GM21786 (cell line): ENCODE results near the gene TIAM2.
"Not testable (repeated sequence)": the region's sequence is repeated elsewhere in the genome, so short reads cannot be mapped to it uniquely, and the experiment has no call there.

Experiments
- ATAC-seq: cut with Tn5 transposase; IDR thresholded peaks from one replicate; pipeline ENCODE4 v1.9.1; 2021; ENCODE audit not compliant: unreplicated experiment

The TIAM2 gene

GRCh38 chr6:154989448-154989847 lies 5.7 kb upstream of the TIAM2 start:
- no peak for ATAC-seq

- no peak for ATAC-seq
Measured at GRCh38 chr6:154991207-154991606, 3.9 kb upstream of the TIAM2 start.

DNA sequence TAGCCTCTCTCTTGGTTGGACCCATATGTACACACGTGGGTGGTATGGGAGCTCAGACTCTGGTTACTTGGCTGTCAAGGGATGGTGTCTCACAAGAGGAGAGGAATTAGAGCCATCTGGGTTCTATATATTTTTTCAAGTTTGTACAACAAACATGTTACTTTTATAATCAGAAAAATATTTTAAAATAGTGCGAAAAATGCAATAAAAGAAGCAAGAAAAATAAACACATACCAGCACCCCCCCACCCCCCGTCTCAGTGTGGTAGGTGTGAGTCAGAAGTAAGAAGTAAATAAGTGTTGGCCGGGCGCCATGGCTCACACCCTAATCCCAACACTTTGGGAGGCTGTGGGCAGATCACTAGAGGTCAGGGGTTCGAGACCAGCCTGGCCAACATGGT lies 2.1 kb upstream of the TIAM2 start:
- no peak for ATAC-seq

DNA sequence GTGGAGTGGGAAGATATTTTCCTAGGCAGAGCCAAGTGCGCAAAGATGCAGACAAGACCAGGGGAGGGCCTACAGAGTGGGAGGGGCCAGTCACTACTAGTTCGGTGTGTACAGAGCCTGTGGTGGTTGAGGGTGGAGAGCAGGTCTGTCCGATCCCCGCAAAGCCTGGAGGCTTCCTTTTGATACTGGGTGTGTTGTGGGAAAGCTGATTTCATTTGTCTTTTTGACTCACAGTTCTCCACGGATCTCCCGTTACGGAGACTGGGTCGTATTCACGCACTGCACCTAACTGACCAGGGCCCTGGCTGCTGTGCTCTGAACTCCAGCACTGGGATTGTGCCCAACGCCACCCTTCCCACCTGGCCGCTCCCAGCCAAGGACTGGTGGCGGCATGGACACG lies 1.4 kb upstream of the TIAM2 start:
- no peak for ATAC-seq

- no peak for ATAC-seq
Measured at GRCh38 chr6:154994836-154995253, 270 bp upstream of the TIAM2 start.

DNA sequence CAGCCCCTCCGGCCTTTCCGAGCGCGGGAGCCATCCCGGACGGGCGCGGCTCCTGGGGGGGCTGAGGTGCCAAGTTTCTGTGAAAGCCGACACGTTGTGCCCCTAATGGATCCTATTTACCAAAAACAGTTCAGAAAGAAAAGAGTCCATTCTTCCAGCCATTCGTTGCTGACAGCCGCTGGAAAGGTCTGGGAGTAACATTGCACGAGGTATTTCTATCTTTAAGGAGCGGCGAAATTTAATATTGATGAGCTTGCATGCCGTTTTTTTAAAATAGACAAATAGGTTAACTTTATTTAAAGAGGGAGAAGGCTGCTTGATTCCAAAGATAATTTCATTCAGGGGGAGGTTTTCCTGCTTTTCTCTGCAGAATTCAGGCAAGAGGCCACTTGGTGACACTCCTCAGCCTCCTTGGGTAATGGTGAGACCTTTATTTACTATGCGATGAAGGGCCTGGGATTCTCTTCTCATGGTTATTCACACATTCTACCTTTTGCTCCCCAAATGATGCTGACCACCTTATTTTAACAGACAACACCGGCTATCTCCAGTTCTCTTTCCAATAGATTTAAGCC lies 988 bp downstream of the TIAM2 start:
- ATAC-seq = no peak

DNA sequence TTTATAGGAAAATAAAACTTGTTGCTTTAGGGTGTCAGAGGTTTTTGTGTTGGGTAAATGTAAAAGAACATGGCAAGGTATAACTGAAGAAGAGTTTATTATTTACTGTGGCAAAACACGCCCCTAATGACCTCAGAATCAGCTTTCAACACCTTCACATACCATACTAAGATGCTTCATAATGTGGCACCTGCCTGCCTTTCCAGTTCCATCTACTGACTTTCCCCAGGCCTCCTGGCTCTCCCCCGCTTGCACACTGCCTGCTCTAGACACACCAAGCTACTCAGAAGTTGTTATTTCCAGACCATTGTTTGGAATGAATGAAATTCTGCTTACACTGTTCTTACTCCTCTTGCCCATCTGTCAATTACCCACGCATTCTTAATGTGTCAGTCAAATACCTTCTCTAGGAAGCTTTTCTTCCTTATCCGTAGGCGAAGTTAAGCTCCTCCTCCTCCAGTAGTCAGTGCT lies 1.8 kb downstream of the TIAM2 start:
- ATAC-seq = no peak

GRCh38 chr6:154998855-154999254 lies 3.7 kb downstream of the TIAM2 start:
- no peak for ATAC-seq

- no peak for ATAC-seq
Measured at GRCh38 chr6:155001482-155001881, 6.4 kb downstream of the TIAM2 start.

GRCh38 chr6:155001934-155002333 lies 6.8 kb downstream of the TIAM2 start:
- ATAC-seq = no peak

DNA sequence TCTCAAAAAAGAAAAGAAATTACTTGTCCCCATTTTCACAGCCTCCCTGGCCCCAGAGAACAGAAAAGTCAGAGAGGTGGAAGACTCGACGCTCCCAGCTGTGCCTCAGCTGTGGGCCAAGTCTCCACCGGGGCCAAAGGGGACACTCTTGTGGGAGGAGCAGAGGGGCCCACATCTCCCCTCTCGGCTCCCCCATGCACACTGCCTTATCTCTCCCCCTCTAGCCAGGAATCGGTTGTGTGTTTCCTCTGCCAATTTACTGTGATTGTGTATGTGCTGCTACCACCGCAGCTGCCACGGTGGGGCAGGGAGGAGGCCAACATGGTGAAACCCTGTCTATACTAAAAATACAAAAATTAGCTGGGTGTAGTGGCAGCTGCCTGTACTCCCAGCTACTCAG lies 8.4 kb downstream of the TIAM2 start:
- ATAC-seq = no peak

DNA sequence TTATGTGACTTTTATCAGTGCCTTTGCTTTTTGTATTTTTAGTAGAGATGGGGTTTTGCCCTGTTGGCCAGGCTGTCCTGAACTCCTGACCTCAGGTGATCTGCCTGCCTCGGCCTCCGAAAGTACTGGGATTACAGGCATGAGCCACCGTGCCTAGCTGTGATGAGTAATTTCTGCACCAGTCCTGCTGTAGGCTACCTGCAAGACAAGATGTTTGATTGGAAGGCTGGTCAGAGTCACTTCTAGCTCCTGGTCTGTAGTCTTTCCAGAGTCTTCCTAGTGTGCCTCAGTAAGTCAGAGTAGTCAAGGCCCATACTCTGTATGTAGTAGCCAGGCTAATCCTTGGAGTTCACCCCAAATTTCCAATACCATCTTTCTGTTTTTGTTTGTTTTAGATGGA lies 8.9 kb downstream of the TIAM2 start:
- no peak for ATAC-seq

GRCh38 chr6:155004576-155005372 lies 9.7 kb downstream of the TIAM2 start:
- no peak for ATAC-seq

DNA sequence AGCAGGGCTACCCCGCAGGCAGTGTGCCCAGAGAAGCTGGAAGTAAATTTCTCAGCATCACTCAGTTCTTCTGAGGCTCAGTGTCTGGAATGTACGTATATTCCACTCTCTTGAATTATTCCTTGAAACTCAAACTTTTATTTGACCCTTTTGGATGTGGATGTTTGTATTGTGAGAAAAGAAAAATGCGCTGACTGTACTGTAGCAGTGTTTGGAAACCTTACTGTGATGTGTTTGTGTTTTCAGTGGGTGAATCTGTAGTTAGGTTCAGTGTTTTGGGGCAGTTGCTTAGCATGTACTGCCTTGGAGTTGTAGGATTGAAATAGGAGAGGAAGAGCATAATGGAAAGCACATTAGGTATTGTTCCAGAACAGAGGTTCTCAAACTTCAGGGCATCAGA lies 13.5 kb downstream of the TIAM2 start:
- ATAC-seq = no peak

DNA sequence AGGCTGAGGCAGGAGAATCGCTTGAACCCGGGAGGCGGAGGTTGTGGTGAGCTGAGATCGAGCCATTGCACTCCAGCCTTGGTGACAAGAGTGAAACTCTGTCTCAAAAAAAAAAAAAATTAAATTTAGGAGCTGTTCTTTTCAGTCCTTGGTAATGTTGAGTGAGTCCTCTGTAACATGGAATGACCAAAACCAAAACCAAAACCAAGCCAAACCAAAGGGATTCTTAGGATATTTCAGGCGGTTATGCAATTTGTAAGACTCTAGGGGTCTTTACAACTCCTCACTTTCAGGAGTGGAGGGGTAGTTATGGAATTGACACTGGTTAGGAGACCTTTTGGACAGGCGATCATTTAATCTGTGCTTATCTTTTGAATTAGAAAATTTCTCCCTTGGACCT lies 15.8 kb downstream of the TIAM2 start:
- no peak for ATAC-seq

DNA sequence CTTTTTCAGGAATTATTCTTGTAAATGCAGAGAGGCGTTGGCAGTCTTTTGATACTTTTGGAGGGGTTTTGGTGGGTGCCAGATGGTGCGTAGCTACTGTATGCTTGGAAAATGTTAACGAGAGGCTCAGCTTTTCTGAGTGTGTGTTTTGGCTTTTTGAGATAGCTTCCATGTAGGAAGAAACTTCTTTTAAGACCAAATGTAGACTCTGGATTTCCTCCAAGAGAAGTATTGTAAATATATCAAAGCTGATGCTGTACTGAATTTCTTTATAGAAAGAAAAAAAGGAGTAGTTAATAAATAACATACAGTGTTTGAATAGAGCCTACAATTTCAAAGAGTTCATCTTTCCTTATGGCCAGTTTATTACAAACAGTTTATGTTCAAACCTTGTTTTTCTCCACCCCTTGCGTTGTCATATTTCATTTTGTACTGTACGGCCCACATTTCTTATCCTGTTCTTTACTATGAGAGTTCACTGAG lies 16.7 kb downstream of the TIAM2 start:
- ATAC-seq = no peak

DNA sequence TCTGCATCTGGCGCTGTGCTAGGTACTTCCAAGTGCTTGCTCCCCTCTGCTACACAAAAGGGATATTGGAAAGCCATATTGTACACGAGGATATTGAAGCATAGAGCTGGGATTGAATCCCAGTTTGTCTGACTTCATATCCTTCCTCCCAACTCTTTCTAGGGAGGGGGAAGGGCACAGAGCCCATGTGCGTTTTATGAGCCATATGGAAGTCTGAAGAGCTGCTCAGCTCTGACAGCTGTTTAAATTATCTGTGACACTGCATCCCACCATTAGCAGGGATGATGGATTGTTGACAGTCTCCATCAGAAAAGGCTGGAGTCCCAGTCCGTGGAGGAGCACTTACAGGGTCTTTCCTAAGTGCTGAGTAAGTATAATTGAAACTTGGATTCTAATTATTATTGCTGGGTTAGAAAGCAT lies 18.4 kb downstream of the TIAM2 start:
- ATAC-seq = no peak

GRCh38 chr6:155014137-155014536 lies 19.0 kb downstream of the TIAM2 start:
- ATAC-seq = no peak

DNA sequence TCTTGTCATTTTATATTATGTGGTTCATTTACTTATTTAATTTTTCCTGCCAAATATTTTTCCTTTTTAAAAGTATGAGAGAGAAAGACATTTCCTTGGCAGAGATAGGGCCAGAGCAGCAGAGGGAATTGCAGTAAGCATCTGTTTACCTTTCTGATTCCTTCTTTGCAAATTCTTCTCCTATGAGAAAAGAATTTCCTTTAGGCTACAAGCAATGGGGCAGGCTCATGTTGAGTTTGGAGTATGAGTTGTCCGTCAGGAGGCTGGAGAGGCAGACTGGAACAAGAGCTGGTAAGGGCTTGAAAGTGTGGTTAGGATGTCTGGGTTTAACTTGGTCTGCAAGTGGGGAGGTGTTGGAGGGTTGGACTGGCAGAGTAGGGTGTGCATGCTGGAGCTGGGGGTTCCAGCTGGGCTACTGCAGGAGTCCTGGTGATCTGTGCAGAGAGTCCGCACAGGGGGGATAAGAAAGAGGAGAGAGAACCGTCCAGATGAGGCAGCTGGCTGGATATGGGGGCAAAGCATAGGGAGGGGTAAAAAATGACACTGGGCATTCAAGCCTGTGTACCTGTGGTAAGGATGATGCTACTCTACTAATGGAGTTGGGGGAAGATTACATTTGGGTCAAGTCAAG lies 19.7 kb downstream of the TIAM2 start:
- ATAC-seq = no peak

DNA sequence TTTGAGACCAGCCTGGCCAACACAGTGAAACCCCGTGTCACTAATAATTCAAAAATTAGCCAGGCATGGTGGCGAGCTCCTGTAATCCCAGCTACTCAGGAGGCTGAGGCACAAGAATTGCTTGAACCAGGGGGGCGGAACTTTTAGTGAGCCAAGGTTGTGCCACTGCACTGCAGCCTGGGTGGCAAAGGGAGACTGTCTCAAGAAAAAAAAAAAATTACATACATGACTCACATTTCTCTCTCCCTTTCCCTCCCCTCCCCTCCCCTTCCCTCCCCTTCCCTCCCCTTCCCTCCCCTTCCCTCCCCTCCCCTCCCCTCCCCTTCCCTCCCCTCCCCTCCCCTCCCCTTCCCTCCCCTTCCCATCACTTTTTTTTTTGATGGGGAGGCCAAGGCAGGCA lies 23.3 kb downstream of the TIAM2 start:
- not testable (repeated sequence) for ATAC-seq

GRCh38 chr6:155021680-155022079 lies 26.6 kb downstream of the TIAM2 start:
- no peak for ATAC-seq

GRCh38 chr6:155022721-155023120 lies 27.6 kb downstream of the TIAM2 start:
- ATAC-seq = no peak
